ENCODE results near the gene GOLIM4.
"Not testable (repeated sequence)": the region's sequence is repeated elsewhere in the genome, so short reads cannot be mapped to it uniquely, and the experiment has no call there.

GOLIM4 gene, protein sequence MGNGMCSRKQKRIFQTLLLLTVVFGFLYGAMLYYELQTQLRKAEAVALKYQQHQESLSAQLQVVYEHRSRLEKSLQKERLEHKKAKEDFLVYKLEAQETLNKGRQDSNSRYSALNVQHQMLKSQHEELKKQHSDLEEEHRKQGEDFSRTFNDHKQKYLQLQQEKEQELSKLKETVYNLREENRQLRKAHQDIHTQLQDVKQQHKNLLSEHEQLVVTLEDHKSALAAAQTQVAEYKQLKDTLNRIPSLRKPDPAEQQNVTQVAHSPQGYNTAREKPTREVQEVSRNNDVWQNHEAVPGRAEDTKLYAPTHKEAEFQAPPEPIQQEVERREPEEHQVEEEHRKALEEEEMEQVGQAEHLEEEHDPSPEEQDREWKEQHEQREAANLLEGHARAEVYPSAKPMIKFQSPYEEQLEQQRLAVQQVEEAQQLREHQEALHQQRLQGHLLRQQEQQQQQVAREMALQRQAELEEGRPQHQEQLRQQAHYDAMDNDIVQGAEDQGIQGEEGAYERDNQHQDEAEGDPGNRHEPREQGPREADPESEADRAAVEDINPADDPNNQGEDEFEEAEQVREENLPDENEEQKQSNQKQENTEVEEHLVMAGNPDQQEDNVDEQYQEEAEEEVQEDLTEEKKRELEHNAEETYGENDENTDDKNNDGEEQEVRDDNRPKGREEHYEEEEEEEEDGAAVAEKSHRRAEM

DNA sequence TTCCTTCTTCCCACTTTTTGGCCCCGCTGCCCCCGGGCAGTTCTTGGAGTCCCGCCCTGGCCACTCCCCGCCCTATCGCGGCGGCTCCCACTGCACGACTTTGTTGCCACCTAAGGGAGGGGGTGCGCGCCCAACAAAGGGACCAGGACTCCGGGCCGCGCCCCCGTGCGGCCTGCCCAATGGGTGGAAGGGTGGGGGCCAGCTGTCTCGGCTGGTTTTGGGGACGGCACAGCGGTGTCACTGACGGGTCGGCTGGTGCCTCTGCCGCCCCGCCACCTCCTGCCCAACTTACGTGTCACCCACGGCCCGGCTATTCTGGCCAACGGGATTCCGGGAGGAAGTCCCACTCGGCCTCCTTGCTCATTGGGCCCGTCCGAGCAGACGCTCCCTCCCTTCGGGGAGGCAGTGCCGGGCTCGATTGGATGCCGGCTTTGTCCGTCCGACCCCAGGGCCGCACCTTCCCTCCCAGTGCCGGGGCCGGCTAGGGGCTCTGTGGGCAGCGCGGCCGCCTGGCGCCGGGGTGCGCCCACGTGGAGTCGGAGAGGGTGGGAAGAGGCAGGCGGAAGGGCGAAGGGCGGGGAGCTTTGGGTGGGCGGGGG, at the start of gene GOLIM4:
TSS of gene GOLIM4 (minus strand) at position 314 of the 599 bp plus-strand sequence. CDS start 639 bp downstream, outside the sequence.
- peak; percentile 96 for DNase-seq

GRCh38 chr3:168141405-168141998, 45.8 kb upstream of the GOLIM4 start:
- DNase-seq: no peak

DNA sequence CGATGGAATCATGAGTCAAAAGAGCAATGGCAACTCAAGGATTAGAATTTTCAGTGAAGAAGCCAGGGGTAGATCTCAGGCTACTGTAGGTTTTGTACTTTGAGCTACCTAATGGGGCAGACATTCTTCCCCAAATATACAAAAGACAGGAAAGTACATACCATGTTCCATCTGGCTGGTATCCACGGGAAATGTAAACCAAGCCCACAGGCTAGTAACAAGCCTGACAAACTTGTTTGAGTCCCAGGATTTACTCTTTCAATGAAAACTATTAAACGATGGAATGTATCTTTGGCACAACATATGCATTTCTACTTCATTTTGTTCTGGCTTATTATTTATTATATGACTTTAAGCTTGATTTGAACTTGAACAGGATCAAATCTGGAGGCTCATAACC, 44.2 kb upstream of the GOLIM4 start:
- no peak for DNase-seq

DNA sequence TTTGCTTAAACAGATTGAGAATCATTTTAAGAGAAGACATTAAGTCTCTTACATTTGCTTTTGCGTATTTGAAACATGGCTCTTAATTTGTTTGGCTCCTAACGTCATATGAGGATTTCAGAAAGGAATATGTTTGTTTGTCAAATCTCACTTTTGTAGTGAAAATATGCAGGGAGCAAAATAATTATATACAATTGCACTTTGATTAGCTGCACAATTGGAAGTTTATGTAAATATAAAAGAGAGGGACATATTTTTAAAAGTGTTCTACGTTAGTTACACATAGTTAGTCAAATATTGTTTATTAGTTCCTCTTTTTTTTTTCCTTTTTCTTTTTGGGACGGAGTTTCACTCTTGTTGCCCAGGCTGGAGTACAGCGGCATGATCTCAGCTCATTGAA, 42.7 kb upstream of the GOLIM4 start:
- DNase-seq: no peak

GRCh38 chr3:168134931-168135330, 39.2 kb upstream of the GOLIM4 start:
- DNase-seq: no peak

DNA sequence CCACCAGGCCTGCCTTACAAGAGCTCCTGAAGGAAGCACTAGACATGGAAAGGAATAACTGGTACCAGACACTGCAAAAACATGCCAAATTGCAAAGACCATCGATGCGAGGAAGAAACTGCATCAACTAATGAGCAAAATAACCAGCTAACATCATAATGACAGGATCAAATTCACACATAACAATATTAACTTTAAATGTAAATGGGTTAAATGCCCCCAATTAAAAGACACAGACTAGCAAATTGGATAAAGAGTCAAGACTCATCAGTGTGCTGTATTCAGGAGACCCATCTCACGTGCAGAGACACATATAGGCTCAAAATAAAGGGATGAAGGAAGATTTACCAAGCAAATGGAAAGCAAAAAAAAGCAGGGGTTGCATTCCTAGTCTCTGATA, 34.5 kb upstream of the GOLIM4 start:
- DNase-seq: not testable (repeated sequence)

DNA sequence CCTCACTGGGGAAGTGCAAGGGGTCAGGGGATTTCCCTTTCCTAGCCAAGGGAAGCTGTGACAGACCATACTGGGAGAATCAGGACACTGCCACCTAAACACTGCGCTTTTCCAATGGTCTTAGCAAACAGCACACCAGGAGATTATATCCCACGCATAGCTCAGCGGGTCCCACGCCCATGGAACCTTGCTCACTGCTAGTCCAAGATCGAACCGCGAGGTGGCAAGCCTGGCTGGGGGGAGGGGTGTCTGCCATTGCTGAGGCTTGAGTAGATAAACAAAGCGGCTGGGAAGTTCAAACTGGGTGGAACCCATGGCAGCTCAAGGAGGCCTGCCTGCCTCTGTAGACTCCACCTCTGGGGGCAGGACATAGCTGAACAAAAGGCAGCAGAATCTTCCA, 32.7 kb upstream of the GOLIM4 start:
- DNase-seq: not testable (repeated sequence)

DNA sequence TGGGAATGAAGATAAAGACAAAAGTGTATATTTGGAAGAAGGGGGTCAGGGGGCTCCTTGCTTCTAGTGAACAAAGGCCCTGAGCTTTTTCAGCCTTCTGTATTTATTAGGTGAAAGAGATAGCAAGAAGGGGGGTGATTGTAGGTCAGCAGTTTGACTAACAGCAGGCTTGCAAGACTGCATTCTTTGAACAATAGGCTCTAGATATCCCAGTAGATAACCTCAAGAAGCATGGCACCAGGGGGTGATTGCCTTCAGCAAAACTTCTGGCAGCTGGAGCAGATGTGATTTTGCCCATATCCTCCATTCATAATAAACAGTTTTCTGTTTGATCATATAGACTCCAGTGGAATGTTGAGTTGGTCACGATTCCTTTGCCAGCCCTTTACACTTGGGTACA, 31.7 kb upstream of the GOLIM4 start:
- DNase-seq: no peak

- no peak for DNase-seq
Measured at GRCh38 chr3:168124791-168125190, 29.1 kb upstream of the GOLIM4 start.

DNA sequence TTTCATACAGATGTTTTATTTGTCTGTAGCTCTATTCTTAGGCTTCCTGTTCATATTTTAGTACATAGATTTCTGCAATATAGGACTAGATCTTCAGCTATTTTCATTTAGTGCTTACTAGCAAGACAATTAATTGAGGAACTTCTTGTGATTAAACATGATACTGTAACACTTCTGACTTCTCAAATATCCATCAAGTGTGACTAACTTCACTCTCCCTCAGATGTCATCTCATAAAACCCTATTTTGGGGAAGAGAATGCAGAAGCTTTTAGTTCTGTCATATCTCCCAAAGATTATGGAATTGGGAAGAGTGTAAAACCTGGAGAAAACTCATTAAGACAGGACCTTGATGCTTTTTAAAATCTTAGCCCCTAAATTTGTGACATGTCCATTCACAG, 28.6 kb upstream of the GOLIM4 start:
- DNase-seq: no peak

DNA sequence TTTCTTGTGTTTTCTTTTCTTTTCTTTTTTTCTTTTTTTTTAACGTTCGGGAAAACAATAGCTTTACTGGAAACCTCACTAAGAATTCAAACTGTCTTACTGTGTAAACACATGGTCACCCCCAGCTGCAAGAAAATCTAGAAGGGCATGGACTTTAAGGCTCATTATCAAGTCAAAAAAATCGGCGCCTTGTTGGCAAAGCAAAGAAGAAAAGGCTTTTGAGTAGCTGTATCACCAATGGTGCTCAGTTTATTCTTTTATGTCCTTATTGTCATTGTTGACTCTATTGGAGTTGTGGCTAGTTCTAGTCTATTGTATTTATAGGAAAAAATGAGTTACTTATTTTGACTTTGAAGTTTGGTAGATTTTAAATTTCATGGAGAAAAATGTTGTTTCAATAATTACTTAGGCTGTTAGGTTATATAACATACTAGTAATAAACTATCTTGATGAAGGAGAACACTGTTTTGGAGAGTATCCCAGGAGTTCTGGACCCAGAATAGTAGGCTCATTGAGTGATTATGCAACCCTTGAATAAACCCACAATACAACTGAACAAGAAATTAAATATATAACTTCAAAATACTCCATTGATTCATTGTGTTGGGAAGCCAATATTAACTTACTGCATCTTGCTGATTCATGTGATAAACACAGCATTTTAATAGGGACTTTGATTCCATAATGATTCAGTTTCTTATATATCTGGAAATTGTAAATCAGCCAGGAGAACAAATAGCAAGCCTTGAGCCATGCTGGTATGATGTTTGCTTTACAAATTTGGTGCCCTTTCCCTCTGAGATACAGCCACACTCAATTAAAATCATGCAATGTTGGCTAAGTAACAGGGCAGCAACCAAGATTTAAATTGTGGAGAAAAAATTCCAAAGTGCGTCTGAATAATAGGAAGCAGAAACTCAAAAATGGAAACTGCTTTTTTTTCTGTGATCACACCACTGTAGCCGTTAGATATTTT, 27.8 kb upstream of the GOLIM4 start:
- DNase-seq: no peak

GRCh38 chr3:168121184-168122017, 25.7 kb upstream of the GOLIM4 start:
- DNase-seq: no peak

DNA sequence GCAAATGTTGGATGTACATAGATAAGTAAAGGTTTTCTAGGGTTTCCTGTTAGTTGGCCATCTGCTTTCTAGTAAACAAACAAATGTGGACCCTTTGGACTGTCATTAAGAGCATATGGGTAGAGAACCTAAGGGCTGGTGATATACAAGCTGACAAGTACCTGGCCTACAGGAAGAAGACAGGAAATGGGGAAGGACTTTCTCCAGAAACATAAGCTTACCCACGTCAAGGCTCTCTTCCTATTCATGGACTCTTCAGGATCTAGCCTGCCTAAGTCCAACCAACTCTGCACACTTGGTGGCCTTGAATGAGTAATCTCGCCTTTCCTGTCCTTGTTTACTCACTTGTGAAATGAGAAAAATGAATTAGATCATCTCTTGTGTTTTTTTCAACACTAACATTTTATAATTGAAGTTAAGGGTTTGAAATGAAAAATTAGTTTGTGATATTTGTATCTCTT, 22.2 kb upstream of the GOLIM4 start:
- peak; percentile 73 for DNase-seq

DNA sequence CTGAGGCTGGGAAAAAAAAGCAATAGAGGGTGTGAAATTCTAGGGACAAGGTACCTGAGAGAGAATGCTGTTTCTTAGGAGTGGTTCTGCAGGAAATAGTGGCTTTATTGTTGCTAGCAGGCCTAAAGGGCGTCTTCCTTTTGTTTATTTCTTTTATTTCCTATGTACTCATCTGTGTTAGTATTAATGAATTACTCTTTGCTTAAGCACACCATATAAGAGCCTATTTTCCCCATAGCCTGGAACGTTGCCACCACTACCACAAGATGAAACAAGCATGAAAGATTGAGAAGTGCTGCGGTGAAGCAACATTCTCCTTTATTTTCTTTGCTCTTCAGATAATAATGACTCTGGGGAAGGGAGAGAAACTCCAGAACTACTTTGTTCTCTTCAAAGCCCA, 21.3 kb upstream of the GOLIM4 start:
- DNase-seq: peak; percentile 32

DNA sequence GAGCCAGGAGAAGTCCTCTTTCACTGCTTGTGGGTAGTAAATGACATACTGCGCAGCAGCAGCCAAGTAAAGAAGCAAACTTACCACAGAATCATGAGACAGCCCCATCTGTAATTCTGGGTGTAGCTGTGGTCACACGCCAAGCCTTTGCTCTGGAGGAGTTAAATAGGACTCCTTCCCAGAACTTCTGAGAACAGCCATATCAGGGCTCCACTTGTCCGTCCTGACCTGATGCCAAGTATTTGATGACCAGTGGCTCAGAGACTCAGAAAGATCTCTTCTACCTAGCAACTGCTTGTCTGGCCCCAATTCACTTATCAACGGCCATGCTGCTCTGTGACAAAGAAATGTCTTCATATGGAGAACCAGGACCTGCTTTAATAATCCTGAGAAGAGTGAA, 20.6 kb upstream of the GOLIM4 start:
- no peak for DNase-seq

DNA sequence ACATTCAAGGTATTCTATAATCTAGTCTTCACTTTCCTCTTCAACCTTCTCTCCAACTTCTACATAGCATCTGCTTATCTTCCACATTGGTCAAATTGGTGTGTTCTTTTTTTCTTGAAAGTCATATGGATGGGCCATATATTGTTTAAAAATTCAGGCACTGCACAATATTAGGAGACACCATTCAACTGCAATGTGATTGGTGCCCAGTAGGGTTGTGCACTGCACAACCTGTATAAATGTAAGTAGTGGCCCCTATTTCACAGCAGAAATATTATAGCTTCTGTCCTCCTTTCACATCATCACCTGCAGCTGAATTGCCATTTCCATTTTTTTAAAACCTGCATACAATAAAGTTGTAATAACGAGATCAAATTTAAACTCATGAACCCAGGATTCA, 18.1 kb upstream of the GOLIM4 start:
- no peak for DNase-seq

DNA sequence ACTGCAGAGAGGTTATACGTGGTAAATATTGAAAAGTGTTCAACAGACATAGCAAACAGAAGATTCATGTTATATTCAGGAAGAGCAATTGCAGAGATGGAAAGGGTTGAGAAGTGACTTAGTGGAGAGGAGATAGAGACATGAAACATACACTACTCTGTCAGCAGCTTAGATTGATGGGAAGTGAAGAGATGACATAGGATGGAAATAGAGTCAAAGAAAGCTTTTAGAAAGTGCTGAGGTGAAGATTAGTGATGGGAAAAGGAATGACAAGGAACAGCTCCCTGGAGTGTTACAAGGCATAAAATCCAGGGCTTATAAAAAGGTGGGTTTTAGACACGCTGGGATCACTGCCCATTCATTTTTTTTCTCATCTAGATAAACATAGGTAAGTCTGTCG, 17.2 kb upstream of the GOLIM4 start:
- DNase-seq: no peak

DNA sequence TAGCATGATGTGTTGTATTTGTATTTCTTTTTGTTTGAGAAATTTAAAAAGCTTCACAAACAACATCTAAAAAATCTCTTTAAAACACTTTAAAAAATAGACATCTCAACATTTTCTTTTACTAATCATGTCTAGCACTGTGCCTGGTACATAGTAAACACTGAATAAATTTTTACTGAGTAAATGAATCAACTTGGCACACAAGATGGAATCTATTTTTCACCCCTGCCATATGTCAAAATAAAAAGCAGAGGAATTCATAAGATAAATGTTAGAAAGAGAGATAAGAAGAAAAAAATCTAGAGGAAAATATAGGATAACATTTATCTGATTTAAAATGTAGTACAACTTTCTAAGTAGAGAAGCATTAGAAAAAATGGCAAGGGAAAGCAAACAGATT, 8.6 kb upstream of the GOLIM4 start:
- no peak for DNase-seq

- no peak for DNase-seq
Measured at GRCh38 chr3:168102735-168103410, 7.1 kb upstream of the GOLIM4 start.

GRCh38 chr3:168100777-168101492, 5.2 kb upstream of the GOLIM4 start:
- DNase-seq: no peak
